ENCODE measurements around the gene FAM111A. TPM values are rescaled to one million over a fixed set of nuclear protein-coding genes. Genes with fewer than 3 reads are reported as not detected.

FAM111A gene
- total and polyA plus RNA-seq, 9 of the 15 experiments (the other 6 are each of a cell fraction or from before 2014, with no cell fraction given), result 14.8 to 30.6 (median 20.1) TPM

- TF ChIP-seq RHOXF2B (CRISPR knock-in tag; conservative IDR thresholded peaks at IDR 0.05) (no peak), SAFB2 (IDR thresholded peaks at IDR 0.05; ENCODE audit: borderline replicate concordance, low read depth, low read length, severe bottlenecking) (no peak), TAF15 (IDR thresholded peaks at IDR 0.05; ENCODE audit: low read depth, low read length) (no peak), TRIM24 (IDR thresholded peaks at IDR 0.05) (no peak), RB1 (IDR thresholded peaks at IDR 0.05; ENCODE audit: low read depth) (peak; percentile 49), ZSCAN29 (IDR thresholded peaks at IDR 0.05) (no peak), ZNF140 (CRISPR knock-in tag; IDR thresholded peaks at IDR 0.05) (no peak), CC2D1A (IDR thresholded peaks at IDR 0.05) (peak; percentile 31), COPS2 (conservative IDR thresholded peaks at IDR 0.05) (no peak), ZNF133 (CRISPR knock-in tag; IDR thresholded peaks at IDR 0.05) (no peak), ZBTB34 (CRISPR knock-in tag; IDR thresholded peaks at IDR 0.05) (no peak), ZNF695 (CRISPR knock-in tag; IDR thresholded peaks at IDR 0.05) (no peak), AFF1 (IDR thresholded peaks at IDR 0.05; ENCODE audit: low read depth in 1 of 2, partially characterized antibody in 2 of 2) (no peak), TEAD1 (CRISPR knock-in tag; IDR thresholded peaks at IDR 0.05) (peak in 1 of 2 experiments; percentile 72; a peak in 2 of 4 replicates), TCF7L2 (IDR thresholded peaks at IDR 0.05; ENCODE audit: low read depth, low read length) (no peak), TBL1XR1 (IDR thresholded peaks at IDR 0.05; ENCODE audit: low read length in 2 of 2) (no peak), MBD2 (IDR thresholded peaks at IDR 0.05; ENCODE audit: borderline replicate concordance, low read depth) (no peak), ZSCAN32 (CRISPR knock-in tag; IDR thresholded peaks at IDR 0.05) (no peak), POLR3G (IDR thresholded peaks at IDR 0.05; ENCODE audit: extremely low read depth, insufficient read length, insufficient replicate concordance) (no peak), KDM1A (IDR thresholded peaks at IDR 0.05) (no peak)
- TF ChIP-seq, protein P1, sequence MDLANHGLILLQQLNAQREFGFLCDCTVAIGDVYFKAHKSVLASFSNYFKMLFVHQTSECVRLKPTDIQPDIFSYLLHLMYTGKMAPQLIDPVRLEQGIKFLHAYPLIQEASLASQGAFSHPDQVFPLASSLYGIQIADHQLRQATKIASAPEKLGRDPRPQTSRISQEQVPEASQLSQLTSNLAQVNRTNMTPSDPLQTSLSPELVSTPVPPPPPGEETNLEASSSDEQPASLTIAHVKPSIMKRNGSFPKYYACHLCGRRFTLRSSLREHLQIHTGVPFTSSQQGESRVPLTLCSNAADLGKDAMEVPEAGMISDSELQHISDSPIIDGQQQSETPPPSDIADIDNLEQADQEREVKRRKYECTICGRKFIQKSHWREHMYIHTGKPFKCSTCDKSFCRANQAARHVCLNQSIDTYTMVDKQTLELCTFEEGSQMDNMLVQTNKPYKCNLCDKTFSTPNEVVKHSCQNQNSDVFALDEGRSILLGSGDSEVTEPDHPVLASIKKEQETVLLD (IDR thresholded peaks at IDR 0.05), result 0 out of 2 replicates have a peak, but pooled peaks have one; percentile 44
These were observed 29.1 kb downstream of the FAM111A start, which contains the start of gene DTX4 (continued) for GRCh38 chr11:59171508-59172322.
